ENCODE data around the gene LAMA3.

DNA sequence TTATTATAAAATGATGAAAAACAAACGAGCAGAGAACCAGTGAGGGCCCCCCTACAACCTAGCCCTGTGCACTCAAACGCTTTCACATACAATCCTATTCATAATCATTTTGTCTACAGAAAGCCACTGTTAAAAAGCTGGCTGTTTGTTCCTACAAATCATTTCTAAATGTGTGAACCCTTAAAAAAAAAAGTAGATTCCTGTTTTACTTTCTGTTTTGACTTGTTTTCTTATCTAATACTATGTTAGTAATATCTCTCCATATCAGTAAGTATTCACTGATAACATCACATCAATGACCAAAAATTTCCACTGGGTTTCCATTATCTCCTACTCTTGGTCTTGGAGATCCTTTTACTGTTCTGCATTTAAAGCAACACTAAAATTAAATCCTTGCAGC lies 196.5 kb downstream of the LAMA3 start:
- no peak for TF ChIP-seq POLR2A (IDR thresholded peaks at IDR 0.05)
- TF ChIP-seq, protein P1, sequence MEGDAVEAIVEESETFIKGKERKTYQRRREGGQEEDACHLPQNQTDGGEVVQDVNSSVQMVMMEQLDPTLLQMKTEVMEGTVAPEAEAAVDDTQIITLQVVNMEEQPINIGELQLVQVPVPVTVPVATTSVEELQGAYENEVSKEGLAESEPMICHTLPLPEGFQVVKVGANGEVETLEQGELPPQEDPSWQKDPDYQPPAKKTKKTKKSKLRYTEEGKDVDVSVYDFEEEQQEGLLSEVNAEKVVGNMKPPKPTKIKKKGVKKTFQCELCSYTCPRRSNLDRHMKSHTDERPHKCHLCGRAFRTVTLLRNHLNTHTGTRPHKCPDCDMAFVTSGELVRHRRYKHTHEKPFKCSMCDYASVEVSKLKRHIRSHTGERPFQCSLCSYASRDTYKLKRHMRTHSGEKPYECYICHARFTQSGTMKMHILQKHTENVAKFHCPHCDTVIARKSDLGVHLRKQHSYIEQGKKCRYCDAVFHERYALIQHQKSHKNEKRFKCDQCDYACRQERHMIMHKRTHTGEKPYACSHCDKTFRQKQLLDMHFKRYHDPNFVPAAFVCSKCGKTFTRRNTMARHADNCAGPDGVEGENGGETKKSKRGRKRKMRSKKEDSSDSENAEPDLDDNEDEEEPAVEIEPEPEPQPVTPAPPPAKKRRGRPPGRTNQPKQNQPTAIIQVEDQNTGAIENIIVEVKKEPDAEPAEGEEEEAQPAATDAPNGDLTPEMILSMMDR (IDR thresholded peaks at IDR 0.05): no peak
- no peak for TF ChIP-seq EP300 (IDR thresholded peaks at IDR 0.05)

All from tibial nerve (tissue), 4 donors.